ENCODE data around the gene RASSF3. TPM values are rescaled to one million over a fixed set of nuclear protein-coding genes. Genes with fewer than 3 reads are reported as not detected.
"Not testable (repeated sequence)": the region's sequence is repeated elsewhere in the genome, so short reads cannot be mapped to it uniquely, and the experiment has no call there.

Gene RASSF3
- total RNA-seq, 1 experiment from 2014 or later, result 23.0 TPM

DNA sequence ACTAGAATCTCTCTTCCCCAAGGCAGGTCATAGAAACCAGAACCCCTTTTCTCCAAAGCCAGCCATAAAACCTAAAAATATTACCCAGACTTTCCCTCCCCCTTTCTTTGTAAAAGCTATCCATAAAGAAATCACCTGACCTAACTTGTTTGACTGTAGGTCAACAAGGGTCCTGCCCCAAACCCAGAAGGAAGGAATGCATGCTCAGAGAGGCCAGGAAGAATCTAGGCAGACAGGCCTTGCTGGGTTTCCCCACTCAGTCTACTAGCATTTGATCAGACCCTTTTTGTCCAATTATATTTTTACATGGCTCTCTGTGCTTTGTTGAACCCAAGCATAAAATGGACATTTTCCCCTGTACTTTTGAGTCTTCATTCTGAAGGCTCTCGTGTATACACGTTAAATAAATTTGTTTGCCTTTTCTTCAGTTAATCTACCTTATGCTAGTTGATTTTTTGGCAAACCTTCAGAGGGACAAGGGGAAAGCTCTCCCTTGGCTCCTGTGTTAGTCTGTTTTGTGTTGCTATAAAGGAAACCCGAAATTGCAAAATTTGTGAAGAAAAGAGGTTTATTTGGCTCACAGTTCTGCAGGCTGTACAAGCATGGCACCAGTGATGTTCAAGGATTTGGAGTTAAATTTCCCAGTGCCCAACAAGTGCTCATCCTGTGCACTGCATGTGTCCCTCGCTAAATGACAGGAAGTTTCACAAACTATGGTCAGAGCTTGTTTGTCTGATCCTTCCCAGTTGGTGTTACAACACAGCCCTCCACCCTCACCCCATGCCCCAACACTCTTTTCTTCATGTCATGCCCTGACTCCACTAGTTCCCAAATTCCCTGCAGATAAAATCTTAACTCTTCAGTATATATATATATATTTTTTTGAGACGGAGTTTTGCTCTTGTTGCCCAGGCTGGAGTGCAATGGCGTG lies 14.2 kb upstream of the RASSF3 start:
- DNase-seq (ENCODE audit: low spot score), result no peak

DNA sequence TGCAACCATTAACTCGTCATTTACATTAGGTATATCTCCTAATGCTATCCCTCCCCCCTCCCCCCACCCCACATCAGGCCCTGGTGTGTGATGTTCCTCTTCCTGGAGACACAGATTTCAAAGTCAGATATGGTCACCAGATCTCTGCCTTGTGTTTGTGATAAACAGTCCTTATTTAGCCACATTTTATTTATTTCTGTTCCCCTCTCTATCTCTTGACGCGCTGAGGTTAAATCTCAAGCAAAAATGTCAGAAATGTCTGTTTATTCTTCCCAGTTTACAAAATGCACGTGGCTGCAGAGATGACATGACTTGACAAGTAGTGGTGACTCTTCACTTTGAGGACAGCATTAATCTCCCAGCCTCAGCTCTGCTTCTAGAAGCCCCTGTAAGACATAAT lies 11.5 kb upstream of the RASSF3 start:
- no peak for DNase-seq (ENCODE audit: low spot score)

DNA sequence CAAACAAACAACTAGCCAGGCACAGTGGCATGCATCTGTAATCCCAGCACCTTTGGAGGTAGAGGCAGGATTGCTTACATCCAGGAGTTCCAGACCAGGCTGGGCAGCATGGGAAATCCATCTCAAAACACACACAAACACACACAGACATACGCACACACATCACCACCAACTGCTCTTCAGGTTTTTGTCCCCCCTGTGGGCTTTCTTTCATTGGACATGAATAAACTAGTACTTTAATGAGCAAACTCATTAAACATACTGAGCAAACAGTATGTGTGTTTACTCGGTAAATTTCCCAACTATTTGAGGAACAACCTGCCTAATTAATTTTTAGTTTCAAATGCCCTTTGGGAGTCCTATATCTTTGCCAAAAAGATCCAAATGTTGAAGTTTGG lies 10.1 kb upstream of the RASSF3 start:
- no peak for DNase-seq (ENCODE audit: low spot score)

DNA sequence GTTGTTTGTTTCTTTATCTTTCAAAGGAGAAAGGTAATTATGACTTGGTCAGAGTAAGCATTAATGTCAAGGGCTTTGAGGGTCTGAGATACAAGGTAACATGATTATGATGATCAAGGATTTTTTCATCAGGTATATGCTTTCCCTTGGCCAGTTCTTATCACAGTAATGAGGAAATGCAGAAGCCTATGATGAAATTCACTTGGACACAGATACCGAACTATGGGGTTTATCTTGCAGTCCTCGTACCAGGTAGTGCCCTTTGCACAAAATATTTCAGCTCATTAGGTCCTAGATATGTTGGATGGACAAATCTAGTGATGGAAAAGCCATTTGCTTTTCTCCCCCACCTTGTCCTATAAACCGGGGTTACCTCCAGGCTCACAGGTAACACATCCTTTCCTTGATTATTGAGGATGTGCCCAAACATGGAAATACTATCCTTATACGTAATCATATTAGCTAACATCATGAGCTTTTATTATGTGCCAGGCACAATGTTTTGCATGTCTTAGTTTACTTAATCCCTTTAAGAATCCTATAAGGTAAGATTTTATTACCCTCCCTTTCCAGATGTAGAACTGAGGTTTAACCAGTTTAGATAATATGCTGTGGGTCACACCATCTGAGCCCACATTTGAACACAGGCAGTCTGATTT lies 7.0 kb upstream of the RASSF3 start:
- DNase-seq (ENCODE audit: low spot score), result no peak

DNA sequence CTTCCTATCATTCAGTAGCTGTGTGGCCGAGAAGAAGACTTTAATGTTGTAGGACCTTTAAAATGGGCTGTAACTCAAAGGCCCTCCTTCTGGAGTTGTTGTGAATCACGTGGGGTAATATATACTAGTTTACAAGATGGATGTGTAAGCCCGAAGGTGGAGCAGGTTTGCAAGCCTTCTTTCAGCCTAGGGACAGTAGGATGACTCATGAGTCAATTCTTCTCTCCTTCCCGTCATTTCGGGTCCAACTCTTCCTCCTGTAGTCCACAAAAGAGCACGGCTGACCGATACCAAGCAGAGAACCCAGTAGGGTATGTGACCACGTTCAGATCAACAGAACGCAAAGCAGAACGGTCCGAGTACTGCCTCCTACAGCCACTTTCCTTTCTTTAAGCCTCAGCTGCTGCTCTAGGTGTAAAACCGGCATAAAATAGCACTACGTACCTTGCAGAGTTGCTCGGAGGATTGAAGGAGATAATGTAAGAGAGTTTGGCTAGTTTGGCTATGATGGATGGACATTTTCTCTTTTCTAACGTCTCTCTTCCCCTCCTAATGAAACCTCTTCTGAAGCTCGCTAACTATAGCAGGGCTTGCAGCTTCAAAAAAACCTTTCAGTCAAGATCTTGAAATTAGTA lies 1.3 kb upstream of the RASSF3 start:
- peak; percentile 83 for DNase-seq (ENCODE audit: low spot score)

DNA sequence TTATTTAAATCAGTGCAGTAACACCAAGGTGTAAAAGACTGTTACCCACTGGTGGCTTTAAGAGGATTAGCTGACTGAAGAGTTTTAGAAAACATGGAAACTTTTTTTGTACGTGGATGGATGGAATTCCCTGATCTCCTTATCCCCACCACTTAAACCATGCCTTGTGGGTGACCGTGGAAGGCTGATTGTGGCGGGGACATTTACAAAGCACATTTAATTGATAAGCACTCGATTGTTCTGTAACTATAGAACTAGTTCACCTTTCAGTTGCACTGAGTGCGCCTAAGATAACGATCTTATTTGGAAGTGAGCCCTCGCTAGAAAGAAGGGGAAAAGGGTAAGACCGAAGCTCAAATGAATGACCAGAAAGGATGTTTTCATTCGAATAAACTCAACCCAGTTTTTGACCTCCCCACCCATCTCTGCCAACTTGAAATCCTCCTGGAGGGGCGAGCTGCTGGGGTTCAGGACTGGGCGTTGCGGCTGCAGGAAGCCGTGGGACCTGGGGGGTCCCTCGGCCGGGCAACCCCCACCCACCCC lies 688 bp upstream of the RASSF3 start:
- no peak for DNase-seq (ENCODE audit: low spot score)

DNA sequence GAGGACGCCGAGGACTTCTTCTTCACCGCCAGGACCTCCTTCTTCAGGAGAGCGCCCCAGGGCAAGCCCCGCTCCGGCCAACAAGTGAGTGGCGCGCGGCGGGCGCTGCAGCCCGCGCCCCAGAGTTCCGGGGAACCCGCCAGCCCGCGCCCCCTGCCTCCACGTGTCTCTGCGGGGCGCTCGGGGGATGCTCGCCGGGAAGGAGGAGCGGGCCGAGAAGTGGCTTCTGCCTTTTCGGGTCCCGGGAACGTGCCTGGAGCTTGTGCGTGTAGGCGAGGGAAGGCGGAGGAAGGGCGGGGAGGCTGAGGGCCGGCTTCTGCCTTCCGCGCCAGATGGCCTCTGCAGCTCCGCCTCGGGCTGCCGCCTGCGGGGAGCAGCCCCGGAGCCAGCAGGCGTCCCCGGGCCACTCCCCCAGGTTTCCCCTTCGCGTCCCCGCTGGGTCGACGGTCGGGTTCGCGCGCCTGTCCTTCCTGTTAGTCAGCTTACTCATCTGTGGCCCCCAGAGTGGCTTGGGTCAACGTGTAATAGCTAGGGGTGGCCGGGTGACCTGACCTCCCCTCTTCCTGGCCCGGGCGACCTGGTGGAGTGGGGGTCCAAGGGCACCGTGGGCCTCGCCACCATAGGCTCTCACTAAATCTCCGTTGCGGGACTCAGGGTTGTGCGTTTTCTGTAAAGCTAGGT lies 505 bp downstream of the RASSF3 start:
- DNase-seq (ENCODE audit: low spot score), result peak; percentile 29

DNA sequence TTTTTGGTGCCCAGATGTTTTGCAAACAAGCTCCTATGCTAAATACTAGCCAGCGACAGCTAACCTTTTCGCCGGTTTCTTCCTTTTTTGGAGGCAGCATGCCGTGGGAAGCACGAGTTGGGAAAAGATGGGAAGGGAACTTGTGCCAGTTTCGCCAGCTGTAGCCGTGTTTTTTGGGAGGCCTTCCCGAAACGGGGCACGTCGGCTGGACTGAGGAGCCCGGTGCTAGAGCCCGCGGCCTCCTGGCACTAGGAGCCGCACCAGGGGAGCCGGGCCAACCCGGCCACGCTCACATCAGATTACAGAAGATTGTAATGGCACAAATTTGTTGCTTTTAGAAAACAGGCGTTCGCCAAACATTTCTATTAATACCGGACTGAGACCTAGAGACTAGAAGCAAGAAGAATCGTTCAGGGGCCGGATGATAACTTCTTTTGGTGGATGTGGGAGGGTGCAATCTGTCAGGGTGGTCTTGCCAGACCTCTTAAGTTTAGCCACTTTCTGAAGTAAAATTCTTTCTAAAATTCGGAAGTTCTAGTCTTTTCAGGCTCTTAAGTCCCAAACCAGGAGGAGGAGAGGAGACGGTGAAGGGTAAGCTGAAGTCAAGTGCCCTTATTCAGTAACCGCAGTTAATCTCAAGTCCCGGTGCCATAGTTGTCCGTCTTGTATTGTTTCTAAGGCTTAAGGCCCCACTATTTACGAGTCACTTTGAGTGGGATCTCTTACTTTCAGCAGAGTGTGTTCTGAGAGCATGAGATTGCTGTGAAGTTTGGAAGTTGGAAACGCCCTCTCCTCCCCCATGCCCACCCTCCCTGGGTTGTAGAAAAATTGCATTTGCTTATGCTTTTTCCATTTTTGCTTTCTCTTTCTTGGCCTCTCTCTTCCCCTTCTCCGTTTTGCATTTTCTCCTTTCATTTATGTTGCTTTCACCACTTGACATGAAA lies 1.3 kb downstream of the RASSF3 start:
- no peak for DNase-seq (ENCODE audit: low spot score)

DNA sequence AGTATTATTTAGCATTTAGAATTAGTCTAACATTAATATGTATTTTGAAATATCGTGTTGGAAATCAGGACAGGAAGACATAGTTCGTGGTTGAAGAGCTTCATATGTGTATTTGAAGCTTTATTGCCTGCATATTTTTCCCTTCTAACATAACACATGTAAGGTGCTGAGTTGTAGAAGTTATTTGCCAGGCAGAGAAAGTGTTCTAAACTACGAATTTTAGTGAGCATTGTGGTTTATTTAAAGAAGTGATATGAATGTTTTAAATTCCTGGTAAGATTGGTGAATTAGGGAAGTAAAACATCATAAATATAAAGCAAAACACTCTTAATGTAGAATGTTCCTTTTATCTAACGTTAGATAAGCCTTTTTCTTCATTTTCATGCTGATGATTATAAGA lies 2.5 kb downstream of the RASSF3 start:
- DNase-seq (ENCODE audit: low spot score), result no peak

DNA sequence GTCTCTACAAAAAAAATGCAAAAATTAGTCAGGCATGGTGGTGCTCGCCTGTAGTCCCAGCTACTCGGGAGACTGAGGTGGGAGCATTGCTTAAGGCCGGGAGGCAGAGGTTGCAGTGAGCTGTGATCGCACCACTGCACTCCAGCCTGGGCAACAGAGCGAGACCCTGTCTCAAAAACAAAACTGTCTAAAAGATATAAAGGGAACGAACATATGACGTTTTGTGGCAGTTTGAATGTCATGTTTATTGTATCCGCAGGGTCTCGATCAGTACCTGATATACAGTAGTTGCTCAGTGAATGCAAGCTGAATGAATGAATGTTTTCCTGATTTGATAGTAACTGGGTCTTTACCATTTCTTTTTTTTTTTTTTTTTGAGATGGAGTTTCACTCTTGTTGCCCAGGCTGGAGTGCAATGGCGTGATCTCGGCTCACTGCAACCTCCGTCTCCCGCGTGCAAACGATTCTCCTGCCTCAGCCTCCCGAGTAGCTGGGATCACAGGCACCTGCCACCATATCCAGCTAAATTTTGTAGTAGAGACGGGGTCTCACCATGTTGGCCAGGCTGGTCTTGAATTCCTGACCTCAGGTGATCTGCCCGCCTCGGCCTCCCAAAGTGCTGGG lies 3.6 kb downstream of the RASSF3 start:
- DNase-seq (ENCODE audit: low spot score), result not testable (repeated sequence)

DNA sequence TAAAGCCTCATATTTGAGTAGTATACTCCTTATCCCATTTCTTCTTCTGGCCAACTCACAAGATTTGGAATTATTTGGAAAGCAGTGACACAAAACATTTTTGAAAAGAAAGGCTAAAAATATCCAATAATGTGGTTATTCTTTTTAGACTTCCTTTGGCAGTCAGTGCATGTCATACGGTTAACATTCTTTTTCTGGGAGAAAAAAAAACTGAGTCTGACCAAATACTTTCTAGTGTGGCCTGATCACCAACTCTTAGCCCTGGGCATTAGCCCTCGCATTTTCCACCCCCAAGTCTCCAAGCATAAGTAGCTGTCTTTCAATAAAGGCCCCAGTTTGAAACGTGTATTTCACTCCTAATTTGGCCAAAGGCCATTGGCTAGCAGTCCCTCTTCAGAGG lies 5.9 kb downstream of the RASSF3 start:
- DNase-seq (ENCODE audit: low spot score), result no peak

DNA sequence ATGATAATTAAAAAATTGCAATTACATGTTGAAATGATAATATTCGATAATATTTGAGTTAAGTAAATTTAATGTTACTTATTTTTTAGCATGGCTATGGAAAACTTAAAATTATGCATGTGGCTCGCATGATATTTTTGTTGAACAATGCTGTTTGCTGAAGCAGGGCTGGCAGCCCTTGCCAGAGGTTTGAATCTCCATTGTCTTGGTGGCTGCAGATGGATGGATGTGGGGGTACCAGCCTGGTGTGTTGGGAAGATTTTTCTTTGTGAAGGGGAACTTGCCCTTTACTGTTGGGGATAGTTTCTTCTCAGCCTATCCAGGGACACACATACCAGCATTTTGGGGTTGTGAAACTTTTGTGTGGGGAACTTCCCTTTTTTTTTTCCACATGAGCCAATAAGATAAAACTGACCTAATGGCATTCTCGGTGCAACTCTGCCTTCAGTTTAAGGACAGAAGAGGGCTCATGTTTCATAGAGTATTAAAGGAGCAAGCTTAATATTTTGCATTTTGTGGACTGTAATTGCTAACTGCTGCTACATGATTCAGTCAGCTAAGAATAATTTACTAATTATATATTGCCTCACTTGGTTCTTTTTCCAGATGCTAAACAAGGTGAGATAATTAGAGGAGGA lies 8.8 kb downstream of the RASSF3 start:
- DNase-seq (ENCODE audit: low spot score), result no peak

DNA sequence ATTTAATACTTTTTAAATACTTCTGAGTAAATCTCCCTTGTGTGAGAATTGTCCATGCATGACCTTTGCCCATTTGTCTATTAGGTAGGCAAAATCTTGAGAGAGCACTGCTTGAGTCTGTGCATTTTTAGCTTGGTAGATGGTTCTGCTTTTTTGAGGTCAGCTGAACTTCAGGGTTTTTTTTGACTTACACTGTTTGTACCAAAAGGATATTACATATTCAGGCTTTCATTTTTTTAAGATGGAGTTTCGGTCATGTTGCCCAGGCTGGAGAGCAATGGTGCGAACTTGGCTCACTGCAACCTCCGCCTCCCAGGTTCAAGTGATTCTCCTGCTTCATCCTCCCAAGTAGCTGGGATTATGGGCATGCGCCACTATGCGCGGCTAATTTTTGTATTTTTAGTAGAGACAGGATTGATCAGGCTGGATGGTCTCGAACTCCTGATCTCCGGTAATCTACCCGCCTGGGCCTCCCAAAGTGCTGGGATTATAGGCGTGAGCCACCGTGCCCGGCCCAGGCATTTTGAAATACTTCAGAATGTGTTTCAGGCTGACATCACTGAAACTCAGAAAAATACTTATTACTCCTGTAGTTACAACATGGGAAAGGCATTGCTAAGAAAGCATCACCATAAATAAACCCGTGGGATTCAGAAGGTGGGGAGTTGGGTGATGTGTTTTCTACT lies 11.1 kb downstream of the RASSF3 start:
- DNase-seq (ENCODE audit: low spot score), result no peak

DNA sequence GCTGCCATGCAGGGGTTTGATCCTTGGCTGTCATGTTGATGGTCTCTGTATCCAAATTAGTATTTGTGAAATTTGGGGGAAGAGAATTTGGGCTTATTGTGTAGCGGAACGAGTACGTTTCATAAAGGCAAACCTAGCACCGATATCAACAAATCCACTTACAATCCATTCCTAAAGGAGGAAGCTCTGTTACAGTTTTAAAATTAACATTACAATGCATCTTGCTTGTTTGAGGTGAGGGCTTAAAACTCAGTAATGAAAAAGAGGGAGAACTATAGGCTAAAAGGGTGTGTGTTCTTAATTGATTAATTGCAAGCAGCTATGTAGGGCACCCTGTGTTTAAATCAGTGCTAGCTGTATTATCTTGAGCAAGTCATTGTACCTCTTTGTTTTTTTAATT lies 13.7 kb downstream of the RASSF3 start:
- DNase-seq (ENCODE audit: low spot score), result no peak

DNA sequence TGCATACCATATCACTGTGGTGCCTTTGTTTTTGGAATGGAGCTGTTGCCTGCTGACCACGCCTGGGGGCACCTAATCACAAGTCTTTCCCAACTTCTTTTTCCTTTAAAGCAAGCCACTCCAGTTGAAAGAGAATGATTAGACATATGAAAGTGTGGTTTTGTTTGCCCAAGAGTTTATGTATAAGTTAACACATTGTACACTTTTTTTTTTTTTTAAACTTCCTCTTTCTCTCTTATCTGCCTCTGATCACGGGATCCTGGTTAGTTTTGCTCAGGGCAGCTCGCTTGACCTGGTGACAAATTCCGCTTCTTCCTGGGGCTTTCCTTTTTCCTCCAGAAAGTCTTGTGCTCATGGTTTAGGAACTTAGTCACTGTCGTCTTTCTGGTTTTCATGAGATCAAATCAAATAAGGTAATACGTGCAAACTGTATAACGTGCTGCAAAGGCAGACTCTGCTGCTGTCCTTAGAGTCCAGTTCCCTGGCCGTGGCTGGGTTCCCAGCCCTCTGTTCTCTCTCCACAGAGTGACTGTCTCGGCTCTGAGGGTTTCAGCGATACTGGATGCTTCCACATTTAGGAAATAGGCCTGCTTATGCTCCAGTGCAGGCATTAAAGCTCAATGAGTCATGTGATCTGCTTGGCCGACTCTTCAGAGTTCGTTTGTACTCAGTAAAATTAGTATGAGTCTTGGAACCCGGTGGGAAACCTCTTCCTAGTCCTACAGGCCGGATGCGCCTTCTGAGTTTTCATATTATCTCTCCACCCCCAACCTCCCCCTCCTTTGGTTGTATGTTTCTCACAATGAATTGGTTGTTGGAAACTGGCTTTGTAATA lies 15.2 kb downstream of the RASSF3 start:
- peak; percentile 85 for DNase-seq (ENCODE audit: low spot score)

DNA sequence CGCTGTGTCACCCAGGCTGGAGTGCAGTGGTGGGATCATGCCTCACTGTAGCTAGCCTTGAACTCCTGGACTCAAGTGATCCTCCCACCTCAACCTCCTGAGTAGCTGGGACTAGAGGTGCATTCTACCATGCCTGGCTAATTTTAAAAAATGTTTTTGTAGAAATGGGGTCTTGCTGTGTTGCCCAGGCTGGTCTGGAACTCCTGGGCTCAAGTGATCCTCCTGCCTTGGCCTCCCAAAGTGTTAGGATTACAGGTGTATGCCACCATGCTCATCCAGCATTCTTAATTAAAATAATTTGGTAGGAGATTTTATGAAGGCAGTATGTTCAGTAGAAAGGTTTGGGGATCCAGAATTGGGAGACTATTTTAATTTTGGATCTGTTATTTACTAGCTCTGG lies 16.3 kb downstream of the RASSF3 start:
- not testable (repeated sequence) for DNase-seq (ENCODE audit: low spot score)

DNA sequence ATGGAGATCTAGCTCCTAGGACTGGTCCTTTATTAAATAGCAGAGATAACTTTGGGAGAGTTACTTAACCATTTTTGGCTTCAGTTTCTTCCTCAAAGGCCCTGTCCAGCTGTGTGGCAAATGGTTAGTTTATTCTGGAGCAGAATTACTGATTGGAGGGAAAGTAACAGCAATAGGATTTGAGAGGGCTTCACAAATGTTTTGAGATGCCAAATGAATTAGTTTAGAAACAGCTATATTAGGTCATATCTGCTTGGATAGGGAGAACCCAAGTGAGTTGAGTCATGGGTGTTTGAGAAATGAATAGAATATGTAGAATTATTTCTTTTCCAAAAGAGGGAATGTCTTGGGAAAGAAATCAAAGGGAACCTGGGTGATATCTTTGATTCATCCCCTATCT lies 17.5 kb downstream of the RASSF3 start:
- DNase-seq (ENCODE audit: low spot score), result no peak

DNA sequence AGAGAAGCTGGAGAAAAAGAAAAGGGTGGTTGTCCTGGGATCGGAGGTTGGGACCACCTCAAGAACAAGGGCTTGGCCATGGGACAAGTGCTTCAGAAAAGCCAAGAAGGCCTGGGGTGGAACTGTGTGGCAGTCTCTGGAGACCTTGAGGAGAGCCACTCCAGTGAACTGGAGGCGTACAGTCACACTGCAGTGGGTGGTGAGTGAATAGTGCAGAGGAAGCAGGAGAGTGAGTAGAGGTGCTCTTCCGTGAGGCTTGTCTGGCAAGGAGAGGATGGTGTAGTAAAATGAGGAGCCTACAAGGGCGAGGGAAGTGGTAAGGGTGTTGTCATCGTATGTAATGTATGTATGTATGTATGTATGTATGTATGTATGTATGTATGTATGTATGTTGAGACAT lies 20.9 kb downstream of the RASSF3 start:
- no peak for DNase-seq (ENCODE audit: low spot score)
